GM18909 (cell line): Measurements from ENCODE around the gene SMURF2.
A peak's percentile ranks its signal among the peaks of the same experiment; 100 is the strongest.
"Not testable (repeated sequence)": the region's sequence is repeated elsewhere in the genome, so short reads cannot be mapped to it uniquely, and the experiment has no call there.

ENCODE experiments used
- ATAC-seq: cut with Tn5 transposase; IDR thresholded peaks from one replicate; pipeline ENCODE4 v1.9.1; 2021; ENCODE audit warnings: mild to moderate bottlenecking; ENCODE audit not compliant: unreplicated experiment, poor library complexity

The SMURF2 gene

DNA sequence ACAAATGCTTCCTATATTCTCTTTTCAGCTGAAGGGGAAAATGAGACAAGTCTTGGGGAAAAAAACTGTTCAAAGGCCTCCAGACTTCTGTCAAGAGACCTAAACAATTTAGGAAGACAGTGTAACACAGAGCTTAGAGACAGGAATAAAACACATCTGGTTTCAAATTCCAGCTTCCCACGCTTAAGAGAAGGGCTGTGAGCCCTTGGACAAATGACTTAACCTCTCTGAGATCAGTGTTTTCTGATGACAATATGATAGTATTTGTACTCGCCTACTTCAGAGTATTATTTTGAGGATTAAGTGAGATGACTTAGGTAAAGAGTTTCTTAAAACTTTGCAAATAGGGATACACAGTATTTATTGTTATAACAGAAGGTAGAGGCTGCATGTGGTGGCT lies 29.5 kb downstream of the SMURF2 start:
- ATAC-seq, result no peak

DNA sequence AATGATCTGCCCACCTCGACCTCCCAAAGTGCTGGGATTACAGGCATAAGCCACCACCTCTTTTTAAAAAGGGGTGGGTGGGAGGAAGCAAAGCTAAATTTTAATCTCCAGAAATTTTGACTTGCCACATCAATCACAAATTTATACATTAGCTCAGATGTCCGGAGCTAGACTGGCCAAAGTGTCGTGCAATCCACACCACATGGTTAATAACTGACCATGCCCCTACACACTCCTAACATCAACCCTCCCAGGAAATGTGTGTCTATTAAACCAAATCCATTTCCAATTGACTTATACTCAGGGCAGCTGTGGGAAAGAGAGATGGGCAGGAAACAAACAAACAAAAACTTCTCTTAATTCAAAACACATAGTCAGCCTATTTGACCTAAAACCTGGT lies 29.9 kb downstream of the SMURF2 start:
- no peak for ATAC-seq

DNA sequence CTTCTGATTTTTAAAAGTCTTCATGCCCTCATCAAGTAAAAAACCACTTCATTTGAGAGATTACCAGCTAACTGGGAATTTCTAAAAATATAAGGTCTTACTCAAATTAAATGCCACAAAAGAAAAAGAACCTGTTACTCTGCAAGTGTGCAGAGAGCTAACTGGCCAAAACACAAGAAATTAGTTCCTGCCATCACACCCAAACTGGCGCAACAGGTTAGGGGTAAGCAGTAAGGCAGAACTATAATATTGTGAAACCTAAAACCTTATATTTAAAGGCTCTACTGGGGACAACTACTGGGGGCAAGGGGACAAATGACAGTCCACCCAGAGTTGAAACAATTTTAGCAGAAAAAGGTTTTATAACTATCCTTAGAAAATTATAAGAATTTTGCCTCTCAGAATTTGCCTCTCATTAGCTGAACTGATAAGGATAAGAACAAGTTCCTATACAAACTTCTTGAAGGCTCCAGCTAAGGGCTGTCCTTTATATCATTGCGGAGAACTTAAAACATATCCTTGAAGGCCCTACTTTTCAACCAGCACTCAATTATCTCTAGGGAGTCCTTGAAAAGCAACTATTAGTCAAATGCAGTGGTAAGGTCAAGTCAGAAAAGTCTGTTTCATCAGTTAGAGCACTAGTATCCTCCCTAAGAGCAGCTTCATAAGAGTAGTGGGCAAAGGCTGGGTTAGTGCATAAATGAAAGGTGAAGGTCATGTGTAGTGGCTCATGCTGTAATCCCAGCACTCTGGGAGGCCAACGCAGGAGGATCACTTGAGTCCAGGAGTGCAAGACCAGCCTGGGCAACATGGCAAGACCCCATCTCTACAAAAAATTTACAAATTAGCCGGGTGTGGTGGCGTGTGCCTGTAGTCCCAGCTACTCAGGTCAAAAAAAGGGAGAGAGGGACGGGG lies 31.5 kb downstream of the SMURF2 start:
- ATAC-seq, result no peak

DNA sequence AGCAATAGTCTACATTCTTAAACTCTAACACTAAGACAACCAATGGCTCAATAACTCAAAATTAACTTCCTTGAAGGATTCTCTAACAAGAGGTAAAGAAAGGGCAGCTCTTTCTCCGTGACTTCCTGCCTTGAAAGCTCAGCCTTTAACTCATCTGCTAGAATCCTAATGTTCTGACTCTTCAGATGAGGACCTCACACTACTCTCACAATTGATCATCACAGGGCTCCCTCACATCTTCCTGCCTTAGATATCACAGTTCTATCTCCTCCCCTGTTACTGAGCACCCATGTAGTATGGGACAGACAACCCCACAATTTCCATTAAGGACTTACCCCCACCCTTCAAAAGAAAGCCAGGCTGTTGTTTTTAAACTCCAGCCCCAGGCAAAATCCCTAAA lies 33.5 kb downstream of the SMURF2 start:
- peak; percentile 62 for ATAC-seq

DNA sequence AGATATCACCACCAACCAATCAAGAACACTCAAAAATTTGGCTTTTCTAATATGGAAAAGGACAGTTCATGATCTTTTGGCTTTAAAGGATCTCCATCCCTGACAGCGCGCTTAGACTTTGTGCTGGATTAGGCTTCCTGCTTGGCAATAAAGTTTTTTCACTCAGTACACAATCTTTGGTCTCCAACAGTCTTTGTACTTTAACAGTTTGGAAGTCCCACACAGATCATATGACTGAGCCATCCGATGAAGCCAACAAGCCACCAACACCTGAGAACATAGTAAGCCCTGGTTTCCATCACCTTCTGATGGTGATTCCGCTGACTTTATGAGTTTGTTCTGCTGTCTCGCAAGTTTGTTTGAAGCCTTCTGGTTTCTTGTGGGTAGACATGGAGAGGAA lies 34.3 kb downstream of the SMURF2 start:
- no peak for ATAC-seq

DNA sequence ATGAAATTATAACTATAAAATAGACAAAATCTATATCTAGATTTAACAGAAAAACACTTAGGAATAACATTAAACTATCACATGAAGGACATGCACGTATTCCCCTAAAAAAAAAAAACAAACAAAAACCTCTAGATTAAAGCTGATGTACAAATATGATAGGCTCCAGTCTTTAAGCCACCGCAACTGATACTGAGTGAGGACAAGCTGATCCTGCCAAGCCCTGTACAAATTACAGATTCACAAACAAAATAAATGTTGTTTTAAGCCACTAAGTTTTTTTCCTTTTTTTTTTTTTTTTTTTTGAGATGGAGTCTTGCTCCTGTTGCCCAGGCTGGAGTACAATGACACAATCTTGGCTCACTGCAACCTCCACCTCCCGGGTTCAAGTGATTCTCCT lies 35.3 kb downstream of the SMURF2 start:
- ATAC-seq, result no peak

DNA sequence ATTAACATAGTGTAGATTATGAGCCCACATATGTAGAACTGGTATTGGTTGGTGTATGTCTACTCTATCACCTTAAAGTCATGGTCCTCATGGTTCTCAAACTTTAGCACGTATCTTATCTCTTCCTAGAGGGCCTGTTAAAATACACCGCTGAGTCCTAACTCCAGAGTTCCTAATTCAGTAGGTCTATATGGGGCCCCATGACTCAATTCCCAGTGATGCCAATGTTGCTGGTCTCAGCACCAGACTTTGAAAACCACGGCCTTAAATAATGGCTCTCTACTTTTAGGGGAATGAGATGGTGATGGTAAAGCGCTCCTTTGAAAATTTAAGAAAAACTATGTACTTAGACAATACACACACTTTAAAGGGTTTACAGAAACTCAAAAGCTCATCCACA lies 36.6 kb downstream of the SMURF2 start:
- ATAC-seq, result no peak

DNA sequence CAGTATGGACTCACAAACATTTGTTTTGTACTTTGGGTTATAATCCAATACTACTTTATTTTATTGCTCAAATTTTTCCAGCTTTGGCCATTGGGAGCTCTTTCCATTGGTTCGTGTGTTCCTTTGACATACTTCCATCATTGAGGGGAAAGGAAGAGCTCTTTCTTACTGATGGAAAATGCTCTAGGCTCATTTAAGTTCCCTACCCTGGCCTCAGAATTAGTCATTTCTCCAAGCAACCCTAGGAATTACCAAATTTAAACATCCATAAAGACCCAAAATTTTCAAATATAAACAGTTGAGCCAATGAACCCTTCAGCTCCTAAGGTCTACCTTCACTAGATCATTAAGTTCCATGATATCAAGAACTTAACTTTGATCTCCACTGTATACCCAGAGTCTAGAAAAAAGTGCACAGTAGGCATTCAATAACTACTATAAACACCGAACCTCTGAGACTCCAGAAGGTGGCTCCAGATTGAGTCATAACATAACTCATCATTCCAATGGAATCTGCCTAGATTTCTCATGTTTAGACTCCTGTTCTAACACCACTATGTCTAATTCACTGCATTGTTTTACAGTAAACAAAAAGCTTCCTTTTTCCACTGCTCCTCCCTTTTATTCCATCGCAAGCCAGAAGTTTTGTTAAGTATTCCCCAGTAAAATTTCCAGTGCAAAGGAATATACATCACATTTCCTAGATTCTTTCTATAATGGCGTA lies 39.0 kb downstream of the SMURF2 start:
- ATAC-seq, result no peak

DNA sequence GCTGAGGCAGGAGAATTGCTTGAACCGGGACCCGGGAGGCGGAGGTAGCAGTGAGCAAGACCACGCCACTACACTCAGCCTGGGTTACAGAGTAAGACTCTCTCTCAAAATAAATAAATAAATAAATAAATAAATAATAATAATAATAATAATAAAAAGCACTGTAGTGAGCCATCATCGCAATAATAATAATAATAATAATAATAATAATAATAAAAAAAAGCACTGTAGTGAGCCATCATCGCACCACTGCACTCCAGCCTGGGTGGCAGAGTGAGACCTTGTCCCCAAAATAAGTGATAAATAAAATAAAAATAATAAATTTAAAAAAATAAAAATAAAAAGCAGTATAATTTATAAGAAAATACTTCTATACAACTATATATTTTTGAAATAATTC lies 40.3 kb downstream of the SMURF2 start:
- ATAC-seq, result no peak

DNA sequence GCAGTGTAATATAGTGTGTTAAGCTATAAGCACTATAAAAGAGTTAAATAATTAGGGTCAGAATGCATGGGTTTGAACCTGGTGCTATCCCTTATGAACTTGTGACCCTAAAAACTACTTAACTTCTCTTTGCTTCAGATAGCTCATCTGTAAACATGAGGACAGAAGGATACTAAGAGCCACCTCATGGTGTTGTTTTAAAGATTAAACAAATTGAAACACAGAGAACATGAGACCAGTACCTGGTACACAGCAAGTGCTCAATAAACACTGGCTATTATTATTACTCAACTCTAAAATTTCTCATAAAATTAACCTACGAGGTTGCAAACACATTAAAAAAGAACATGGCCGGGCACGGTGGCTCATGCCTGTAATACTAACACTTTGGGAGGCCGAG lies 43.3 kb downstream of the SMURF2 start:
- ATAC-seq, result no peak

DNA sequence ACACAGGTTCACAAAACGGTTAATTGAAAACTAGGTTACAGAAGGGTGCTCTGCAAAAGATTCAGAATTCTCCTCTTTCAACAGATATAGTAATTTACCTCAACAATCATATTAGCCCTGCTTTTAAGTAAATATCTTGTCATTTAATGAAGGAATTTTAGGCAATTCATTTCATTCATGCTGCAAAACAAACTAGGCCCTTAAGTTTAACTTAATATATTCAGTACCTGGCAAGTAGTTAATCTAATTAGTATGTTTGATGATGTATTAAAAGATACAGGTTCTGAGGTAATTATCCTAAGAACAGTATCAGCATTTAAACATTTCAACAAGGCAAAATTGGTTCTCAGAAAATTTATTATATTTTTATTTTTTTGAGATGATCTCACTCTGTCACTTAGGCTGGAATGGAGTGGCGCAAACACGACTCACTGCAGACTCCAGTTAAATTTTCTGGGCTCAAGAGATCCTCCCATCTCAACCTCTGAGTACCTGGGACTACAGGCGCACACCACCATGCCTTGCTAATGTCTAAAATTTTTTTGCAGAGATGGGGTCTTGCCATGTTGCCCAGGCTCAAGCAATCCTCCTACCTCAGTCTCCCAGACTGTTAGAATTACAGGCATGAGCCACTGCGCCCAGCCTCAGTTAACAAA lies 44.9 kb downstream of the SMURF2 start:
- ATAC-seq, result no peak

DNA sequence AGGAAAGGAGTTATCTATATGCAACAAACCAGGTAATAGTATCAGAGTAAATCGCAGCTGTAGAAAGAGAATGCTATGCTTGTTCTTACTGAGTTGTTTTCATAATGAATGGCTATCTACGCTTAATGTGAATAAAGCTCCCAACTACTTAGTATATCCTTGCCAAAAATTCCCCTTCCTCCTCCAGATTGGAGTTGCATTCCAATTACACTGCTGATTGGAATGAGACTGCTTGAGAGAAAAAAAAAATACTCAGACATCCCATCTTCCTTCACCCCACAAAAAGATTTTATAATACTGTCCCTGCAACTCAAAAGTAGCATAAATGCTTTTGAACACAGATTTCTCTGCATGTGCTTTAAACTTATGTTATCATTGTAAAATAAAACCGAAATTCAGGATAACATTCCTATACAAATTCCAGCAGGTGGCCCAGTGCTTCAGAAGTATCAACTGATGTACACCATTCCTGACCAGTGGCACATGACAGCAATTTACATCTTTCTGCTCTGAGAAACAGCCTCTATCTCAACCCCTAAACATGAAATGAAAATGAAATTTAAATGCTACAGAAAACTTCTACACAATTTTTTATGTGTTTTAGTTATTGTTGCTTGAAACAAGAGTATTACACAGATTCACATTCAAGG lies 47.0 kb downstream of the SMURF2 start:
- ATAC-seq, result no peak

DNA sequence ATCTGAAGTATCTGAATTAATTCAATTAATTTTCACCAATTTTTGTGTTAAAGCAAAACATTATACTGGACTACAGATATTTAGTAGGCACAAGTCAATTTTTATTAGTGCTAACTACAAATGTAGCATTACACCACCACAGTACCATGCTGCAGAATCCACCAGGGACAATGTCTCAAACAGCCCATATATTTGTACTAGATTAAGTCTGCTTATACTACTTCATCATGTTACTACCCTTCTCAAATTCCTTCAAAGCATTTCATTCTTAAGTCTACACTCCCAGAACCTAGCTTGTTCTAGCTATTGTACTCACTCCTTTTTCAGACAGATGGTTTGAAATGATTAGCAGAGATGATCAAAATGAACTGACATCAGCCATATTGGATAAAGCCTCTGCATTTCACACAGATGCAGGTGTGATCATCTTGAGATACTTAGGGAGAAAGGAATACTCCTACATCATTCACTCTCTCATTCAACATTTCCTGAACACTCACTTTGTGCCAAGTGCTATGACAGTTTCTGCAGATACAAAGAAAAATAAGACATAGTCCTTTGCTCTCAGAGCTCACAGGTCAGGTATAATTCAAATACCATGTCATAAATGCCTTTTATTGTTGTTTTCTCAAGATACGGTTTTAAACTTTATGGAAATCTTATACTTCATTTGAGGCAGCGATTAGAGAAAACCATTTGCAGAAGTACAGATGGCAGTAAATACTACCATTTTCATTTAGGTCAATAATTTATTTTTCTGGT lies 47.7 kb downstream of the SMURF2 start:
- ATAC-seq, result no peak

DNA sequence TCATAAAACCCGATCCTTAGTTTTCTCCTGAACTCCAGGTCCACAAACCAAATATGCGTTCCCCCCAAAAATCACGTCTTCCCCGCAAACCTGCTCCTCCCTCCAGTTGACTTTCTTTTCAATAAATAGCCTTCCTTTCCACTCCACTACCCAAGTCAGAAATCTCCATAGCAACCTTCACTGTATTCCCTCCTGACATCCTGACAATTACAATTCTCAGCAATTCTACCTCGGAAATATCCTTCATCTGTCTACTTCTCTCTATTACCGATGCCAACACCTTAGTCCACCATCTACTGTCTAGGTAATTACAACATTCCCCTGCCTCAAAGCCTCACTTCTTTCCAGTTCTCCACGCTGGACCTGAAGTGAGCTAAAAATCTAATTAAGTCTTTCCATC lies 50.7 kb downstream of the SMURF2 start:
- ATAC-seq, result no peak

DNA sequence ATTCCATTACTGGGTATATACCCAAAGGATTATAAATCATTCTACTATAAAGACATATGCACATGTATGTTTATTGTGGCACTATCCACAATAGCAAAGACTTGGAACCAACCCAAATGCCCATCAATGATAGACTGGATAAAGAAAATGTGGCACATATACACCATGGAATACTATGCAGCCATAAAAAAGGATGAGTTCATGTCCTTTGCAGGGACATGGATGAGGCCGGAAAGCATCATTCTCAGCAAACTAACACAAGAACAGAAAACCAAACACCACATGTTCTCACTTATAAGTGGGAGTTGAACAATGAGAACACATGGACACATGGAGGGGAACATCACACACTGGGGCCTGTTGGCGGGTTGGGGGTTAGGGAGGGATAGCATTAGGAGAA lies 51.9 kb downstream of the SMURF2 start:
- ATAC-seq, result not testable (repeated sequence)

DNA sequence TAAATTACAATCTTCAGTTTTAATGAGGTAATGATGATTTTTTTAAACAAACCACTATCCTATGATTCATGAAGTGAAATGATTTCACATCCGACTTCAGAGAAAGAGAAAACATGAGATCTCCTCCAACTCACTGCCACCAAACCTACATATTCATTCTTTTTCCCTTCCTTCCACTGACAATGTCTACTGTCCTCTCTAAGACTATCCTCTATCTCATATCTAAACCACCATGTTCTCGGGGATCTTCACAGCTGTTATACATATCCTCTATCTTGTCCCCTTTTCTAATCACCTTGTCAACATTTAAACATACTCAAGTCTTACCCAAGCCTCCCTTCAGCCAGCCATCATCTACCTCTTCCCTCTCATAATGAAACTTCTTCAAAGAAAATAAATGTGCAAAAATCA lies 53.5 kb downstream of the SMURF2 start:
- no peak for ATAC-seq

DNA sequence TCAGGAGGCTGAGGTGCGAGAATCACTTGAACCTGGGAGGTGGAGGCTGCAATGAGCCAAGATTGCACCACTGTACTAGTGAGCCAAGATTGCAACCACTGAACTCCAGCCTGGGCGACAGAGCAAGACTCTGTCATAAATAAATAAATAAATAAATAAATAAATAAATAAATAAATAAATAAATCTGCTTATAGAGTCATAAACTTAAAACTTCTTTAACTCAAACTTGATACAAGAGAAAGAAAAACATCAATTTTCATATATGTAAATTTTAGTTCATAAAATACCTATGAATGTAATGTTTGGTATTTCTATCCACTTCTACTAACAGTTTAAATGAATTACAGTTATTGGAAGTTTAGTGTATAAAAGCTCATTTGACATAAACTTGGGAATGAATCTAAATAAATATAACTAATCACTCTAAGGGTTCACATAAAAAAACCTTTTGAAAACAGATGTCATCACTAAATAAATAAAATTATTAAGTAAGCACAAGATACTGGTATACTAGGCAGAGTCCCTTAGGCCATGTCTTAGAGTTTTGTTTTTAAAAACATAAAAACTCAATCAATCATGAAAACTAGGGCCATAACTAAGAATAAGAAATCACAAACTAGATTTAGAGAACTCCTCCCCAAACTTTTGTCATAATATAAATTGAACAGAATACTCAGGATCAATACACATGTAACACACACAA lies 54.1 kb downstream of the SMURF2 start:
- no peak for ATAC-seq

DNA sequence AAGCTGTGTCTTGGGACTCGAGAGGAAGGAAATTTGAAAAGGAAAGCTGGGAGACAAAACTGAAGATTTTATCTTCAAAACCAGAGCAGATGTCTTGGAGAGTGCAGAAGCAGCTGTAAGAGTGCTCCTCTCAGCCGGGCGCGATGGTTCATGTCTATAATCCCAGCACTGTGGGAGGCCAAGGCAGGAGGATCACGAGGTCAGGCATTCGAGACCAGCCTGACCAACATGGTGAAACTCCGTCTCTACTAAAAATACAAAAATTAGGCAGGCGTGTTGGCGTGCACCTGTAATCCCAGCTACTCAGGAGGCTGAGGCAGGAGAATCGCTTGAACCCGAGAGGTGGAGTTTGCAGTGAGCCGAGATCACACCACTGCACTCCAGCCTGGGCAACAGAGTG lies 57.6 kb downstream of the SMURF2 start:
- ATAC-seq, result not testable (repeated sequence)

DNA sequence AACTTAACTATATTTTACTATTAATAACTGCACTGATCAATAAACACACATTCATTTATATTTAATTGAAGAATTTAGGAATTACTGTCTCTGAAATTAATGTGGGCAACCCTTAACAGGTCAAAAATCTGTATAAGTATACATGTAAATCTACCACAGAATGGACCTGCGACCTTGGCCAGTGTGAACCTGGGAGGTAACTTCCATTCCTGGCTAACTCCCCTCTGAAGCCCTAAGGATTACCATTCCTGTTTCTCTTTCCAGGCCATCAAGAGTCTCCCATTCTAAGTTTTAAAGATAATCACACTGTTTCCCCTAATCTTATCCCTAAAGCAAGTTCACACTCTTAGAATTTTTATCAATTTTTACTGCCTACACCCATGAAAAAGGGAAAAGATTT lies 58.1 kb downstream of the SMURF2 start:
- ATAC-seq, result no peak
